SK-N-MC (cell line): Measurements from ENCODE around the gene RHCG.

Experiments
- EZH2 ChIP-seq: fragments of 200-600 bp; sonication (generic); IDR thresholded peaks from one replicate; pipeline ENCODE4 v1.6.1; 2017; ENCODE audit warnings: antibody characterized with exemption
- FOXP2 ChIP-seq: optimal IDR thresholded peaks from 2 replicates; pipeline ENCODE3; 2011; ENCODE audit warnings: mild to moderate bottlenecking, moderate library complexity; ENCODE audit not compliant: insufficient read depth; ENCODE audit errors: extremely low read length, control extremely low read depth
- POLR2AphosphoS5 ChIP-seq: IDR thresholded peaks from 2 replicates; pipeline ENCODE4 v1.6.1; 2012; ENCODE audit warnings: mild to moderate bottlenecking, low read depth, low read length, borderline replicate concordance

- no peak for TF ChIP-seq POLR2AphosphoS5
- TF ChIP-seq EZH2, result no peak
- TF ChIP-seq FOXP2, result no peak
These were observed 6.1 kb downstream of the RHCG start for GRCh38 chr15:89490081-89490813.
